NCI-H69 (cell line): ENCODE measurements around the gene GIN1.
"Not testable (repeated sequence)": the region's sequence is repeated elsewhere in the genome, so short reads cannot be mapped to it uniquely, and the experiment has no call there.

Experiments used
- DNase-seq: peaks from one replicate; lab custom pipeline; 2025; lab: John Stamatoyannopoulos, UW

The GIN1 gene, protein sequence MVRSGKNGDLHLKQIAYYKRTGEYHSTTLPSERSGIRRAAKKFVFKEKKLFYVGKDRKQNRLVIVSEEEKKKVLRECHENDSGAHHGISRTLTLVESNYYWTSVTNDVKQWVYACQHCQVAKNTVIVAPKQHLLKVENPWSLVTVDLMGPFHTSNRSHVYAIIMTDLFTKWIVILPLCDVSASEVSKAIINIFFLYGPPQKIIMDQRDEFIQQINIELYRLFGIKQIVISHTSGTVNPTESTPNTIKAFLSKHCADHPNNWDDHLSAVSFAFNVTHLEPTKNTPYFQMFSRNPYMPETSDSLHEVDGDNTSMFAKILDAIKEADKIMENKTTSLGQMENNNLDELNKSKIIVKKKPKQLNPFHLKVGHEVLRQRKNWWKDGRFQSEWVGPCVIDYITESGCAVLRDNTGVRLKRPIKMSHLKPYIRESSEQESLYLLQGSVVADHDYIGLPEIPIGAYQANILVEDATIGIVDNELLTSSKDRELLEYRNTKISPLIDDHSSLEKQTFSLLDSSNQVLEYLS

DNA sequence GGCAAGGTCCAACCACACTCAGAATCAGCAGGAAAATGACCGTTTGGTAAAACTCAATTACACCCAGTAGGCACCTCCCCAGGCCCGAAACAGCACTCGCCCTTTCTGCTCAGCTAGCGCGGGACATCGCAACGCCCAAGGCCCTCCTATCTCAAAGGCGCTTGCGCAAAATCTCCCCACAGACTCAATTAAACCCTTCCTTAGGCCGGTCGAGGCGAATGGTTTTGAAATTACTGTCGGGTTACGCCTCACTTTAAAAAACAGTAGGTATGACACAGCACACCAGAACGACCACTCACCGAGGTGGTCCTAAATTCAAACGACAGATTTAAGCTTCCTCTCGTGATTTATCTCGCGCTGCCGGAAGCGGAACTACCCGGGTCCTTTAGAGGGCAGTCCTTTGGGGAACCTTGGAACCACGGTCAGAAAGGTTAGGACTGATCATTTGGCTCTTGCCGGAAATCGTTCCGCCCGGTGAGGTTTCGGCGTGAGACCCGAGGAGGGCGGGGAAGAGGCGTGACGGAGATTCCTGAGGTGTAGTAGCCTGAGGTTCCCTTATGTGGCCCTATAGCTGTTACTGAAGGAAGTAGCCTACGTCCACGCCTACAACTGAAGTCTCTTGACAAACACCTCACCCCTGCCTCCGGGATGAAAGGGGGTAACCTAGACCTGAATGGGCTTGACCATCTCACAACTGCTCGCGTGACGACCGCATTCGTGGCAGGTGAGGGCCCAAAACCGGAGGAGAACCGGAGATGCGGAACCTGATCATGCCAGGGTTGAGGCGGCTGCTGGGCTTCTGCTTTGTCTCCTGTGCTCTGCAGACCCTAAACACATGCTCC, at the start of gene GIN1, which contains the start of gene PPIP5K2:
Gene GIN1, minus strand, starts transcription at position 374 of the 842 bp plus-strand sequence. CDS start 11,431 bp downstream, outside the sequence.
Gene PPIP5K2, plus strand, starts transcription at position 537 of the 842 bp plus-strand sequence. CDS start 9,289 bp downstream, outside the sequence.
- peak; percentile 99 for DNase-seq

DNA sequence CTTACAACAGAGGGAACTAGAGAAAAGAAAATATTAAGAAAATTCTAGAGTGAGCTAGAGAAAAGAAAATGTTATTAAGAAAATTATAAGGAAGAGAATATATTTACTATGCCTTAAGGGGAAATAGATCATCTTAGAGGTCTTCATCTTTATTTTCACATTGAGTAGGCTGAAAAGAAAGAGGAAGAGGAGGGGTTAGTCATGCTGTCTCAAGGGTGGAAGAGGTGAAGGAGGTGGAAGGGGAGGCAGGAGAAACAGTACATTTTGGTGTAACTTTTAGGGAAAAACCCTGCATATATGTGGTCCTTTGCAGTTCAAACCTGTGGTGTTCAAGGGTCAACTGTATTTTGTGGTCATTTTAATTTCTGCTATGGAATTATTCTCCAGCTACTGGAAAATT, 46.8 kb upstream of the GIN1 start:
- no peak for DNase-seq

DNA sequence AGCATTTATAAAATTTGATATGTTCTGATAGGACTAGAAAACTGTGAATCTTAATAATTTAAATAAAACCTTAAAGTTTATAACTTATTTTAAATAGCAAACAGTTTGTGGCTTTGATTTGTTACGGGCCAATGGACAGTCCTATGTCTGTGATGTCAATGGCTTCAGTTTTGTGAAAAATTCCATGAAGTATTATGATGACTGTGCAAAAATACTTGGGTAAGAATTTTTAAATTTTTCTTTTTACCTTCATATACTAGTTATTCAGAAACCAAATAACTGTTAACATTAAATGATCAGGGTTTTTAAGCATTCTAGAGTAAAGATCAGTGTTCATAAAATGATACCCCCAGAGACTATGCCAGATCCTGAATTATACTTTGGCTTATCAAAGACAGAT, 31.2 kb upstream of the GIN1 start:
- DNase-seq, result no peak

DNA sequence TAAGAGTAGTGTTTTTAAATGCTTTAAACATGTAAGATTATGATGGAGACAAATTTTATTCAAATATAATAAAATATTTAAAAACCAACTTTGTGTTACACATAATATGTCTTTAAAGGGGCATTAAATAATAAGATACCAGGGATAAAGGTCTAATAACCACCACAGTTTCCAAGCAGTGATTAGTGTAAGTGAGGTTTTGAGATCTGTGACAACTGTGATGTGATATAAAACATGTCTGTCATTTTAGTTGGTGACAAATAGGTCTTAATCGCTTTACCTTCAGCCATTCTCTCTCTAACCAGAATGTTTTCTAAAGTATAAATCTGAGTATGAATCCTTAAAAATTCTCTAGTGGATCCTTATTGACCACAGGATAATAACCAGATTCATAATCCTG, 28.3 kb upstream of the GIN1 start:
- DNase-seq, result no peak

DNA sequence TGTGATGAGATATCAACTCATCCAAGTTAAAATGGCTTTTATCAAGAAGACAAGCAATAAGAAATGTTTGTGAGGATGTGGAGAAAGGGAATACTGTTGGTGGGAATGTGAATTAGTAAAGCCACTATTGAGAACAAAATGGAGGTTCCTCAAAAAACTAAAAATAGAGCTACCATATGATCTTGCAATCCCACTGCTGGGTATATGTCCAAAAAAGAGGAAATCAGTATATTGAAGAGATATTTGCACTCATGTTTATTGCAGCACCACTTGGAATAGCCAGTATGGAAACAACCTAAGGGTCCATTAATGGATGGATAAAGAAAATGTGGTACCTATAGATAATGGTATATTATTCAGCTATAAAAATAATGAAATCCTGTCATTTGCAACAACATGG, 25.3 kb upstream of the GIN1 start:
- no peak for DNase-seq

- not testable (repeated sequence) for DNase-seq
Observed at GRCh38 chr5:103142132-103142531, 22.2 kb upstream of the GIN1 start.

DNA sequence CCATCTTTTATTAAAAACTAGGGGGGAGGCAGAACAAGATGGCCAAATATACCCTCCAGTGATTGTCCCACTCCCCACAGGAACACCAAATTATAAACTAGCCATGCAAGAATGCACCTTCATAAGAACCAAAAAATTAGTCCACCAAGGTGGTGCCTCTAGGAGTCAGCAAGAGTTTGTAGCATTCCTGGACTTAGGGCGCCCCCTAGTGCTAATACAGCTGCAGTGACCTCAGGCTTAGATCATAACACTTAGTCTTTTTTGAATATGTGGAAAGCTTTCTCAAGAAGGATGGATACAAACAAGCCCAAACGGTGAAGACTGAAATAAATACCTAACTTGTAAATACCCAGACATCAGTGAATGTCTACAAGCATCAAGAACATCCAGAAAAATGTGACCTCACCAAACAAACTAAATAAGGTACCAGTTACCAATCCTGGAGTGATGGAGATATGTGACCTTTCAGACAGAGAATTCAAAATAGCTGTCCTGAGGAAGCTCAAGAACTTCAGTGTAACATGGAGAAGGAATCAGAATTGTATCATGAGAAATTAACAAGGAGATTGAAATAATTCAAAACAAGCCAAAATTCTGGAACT, 19.4 kb upstream of the GIN1 start:
- peak; percentile 78 for DNase-seq

DNA sequence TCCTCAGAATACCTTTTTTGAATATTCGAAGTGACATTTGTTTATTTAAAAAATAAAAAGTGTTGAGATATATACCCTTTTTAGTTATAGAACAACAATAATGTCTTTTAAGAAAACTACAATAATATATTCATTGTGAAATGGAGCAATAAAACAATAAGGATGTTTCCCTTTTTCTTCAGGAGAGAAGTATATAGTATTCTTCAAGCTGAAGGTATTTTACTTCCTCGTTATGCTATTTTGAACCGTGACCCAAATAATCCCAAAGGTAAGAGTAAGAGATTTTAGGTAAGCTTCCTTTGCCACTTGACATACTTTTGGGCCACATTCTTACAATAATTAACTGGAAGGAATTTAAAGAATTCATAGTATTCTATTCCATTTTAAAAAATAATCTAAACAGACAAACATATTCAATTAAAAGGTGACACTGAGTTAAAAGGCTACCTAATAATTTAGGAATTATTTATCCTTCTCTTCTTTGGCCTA, 18.3 kb upstream of the GIN1 start:
- no peak for DNase-seq

DNA sequence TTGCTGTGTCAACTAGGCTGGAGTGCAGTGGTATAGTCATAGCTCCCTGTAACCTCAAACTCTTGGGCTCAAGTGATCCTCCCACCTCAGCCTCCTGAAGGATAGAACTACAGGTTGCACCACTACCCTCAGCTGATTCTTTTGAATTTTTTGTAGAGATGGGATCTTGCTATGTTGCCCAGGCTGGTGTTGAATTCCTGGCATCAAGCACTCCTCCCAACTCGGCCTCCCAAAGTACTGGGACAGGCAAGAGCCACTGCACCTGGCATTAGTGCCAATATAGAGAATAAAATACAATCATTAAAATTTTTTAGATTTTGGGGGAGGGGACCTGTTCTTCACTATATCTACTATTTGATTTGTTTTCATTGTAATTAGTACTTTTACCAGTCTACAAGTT, 15.5 kb upstream of the GIN1 start:
- no peak for DNase-seq

GRCh38 chr5:103133231-103133630, 13.3 kb upstream of the GIN1 start:
- DNase-seq, result no peak

- no peak for DNase-seq
Observed at GRCh38 chr5:103132684-103133083, 12.7 kb upstream of the GIN1 start.

DNA sequence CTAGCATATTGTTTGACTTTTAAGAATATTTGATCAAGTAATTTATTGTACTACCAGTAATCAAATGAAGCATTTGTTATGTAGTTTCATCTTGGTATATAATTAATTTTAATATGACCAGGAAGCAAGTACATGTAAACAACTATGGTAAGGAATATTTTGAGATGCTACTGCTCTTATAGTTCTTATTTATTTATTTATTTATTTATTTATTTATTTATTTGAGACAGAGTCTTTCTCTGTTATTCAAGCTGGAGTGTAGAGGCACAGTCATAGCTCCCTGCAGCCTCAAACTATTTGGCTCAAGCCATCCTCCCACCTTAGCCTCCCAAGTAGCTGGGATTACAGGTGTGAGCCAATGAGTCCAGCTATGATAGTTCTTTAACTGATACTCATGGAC, 8.3 kb upstream of the GIN1 start:
- no peak for DNase-seq

GRCh38 chr5:103127292-103127817, 7.4 kb upstream of the GIN1 start:
- no peak for DNase-seq

GRCh38 chr5:103126557-103126956, 6.6 kb upstream of the GIN1 start:
- no peak for DNase-seq

DNA sequence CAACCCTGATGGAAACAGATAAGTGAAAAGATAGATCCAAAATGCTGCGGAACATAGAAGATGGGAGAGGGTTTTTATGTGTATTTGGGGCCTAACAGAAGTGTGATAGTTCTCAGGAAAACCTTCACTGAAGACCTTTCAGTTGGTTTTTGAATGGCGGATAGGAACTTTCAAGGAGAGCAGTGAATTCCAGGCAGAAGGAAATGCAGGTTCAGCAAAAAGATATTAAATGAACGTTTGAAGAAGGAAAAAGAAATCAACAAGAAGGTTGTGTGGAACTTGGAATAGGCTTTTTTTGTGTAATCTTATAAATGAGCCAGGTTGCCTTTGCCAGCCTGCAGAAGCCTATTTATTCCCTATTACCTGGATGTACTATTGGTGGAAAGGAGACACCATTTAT, 2.3 kb upstream of the GIN1 start:
- DNase-seq, result no peak

DNA sequence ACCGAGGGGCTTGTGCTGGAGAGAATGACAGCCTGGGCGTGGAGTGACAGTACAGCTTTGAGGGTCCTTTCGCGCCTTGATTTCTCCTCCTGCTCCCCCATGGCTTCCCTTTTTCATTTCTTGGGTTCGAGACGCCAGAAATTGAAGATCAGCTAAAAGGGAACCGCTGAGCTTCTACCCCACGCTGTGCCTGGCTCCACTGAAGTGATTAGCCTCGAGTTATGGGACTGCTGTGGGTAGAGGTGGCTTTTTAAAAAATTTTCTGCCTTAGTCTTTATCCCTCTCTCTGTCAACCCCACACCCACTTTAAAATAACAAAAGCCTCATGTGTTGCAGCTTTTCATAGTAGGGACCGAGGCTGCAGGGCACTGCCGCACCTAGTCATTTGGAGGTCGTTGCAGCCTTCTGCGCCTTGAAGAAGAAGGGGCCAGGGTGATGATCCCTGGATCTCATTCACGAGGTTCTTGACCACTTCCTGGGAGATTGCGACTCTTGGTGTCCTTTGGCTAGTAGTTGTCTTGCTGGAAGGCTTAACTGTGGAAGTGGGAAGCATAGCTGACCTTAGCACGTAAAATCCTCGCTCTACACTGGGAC, 766 bp upstream of the GIN1 start:
- DNase-seq, result peak; percentile 62

DNA sequence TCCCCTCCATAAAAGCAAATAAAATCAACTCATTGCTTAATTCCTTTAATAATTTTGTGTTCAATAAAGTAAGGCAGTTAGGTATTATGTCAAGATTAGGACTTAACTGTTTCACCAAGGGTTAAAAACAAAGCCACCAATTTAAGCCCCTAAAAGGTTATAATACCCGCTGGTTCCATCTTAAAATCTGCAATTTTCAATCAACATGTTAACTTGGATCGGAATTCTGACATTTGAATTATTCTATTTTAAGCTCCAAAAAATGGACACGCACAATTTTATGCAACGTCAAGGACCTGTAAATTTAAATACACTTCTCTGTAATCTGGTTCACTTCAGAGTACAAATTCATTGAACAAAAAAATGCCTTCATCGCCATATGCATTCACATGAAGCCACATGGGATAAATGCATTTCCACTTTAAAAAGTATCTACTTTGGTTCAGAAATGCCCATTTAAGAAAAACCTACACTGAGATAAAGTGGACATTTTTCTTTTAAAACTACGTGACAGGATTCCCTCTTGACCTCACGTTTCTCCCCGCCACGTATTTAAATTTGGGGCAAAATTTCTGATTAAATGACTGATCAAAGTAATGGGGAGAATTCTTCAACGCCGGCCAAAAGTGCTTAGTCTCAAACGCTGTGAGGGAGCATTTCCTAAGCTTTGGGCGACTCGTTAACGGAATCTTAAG, 721 bp downstream of the GIN1 start:
- DNase-seq, result peak; percentile 56

GRCh38 chr5:103117471-103117991, 2.4 kb downstream of the GIN1 start:
- no peak for DNase-seq

DNA sequence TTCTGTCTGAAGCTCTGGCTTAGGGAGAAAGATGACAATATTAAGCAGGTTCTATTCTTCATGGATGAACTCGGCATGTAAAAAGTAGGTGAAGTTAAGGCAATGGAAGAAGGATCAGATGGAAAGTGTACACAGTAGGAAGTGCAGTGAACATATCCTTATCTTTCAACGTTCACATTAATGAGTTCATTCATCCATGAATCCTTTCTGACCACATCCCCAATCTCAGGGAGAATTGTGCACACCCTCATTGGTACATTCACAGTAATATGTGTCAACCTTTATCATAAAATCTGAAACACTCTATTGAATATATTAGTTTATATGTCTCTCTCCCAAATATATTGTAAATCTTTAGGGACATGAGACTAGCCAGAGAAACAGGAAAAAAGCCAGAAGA, 5.5 kb downstream of the GIN1 start:
- no peak for DNase-seq

GRCh38 chr5:103112910-103113309, 7.0 kb downstream of the GIN1 start:
- no peak for DNase-seq

GRCh38 chr5:103111468-103111867, 8.5 kb downstream of the GIN1 start:
- no peak for DNase-seq
